HepG2 (cell line): ENCODE measurements around the gene DTYMK. TPM values are rescaled to one million over a fixed set of nuclear protein-coding genes. Genes with fewer than 3 reads are reported as not detected.

Source experiments
- ATF2 ChIP-seq: sonication (generic); formaldehyde crosslinking; IDR thresholded peaks from 2 replicates; pipeline ENCODE4 v1.4.0; 2020; ENCODE audit warnings: missing genetic modification reagents
- CBX2 ChIP-seq, 2 experiments: fragments of 200-600 bp in 1 of 2; sonication (generic); formaldehyde crosslinking in 1 of 2; IDR thresholded peaks; 2 replicates each; pipeline versions ENCODE4 v1.7.0 to v1.8.1; 2018 to 2022; ENCODE audit warnings: low read depth in 2 of 2, low read length in 1 of 2, mild to moderate bottlenecking in 1 of 2, missing genetic modification reagents in 1 of 2
- CCAR2 ChIP-seq: fragments of 200-400 bp; formaldehyde crosslinking; optimal IDR thresholded peaks from 2 replicates; pipeline ENCODE3; 2018; ENCODE audit warnings: low read depth, mild to moderate bottlenecking, low read length, moderate library complexity
- CHD4 ChIP-seq: fragments of 200-600 bp; sonication (generic); IDR thresholded peaks from 2 replicates; pipeline ENCODE4 v1.7.0; 2017; ENCODE audit warnings: mild to moderate bottlenecking, low read length, borderline replicate concordance
- DNMT1 ChIP-seq: sonication (generic); formaldehyde crosslinking; IDR thresholded peaks from 2 replicates; pipeline ENCODE4 v1.5.1; 2020; ENCODE audit warnings: mild to moderate bottlenecking, missing genetic modification reagents
- FOXA1 ChIP-seq, 2 experiments: fragments of 450-650 bp in 1 of 2; sonication (generic) in 1 of 2; formaldehyde crosslinking in 1 of 2; IDR thresholded peaks; 2 replicates each; pipeline versions ENCODE4 v1.4.0 to v1.6.1; 2016 to 2020; ENCODE audit warnings: missing genetic modification reagents in 1 of 2
- FOXK1 ChIP-seq: sonication (generic); formaldehyde crosslinking; IDR thresholded peaks from 2 replicates; pipeline ENCODE4 v1.4.0; 2020; ENCODE audit warnings: low read depth, missing genetic modification reagents, borderline replicate concordance
- HDAC2 ChIP-seq: sonication (generic); formaldehyde crosslinking; IDR thresholded peaks from 2 replicates; pipeline ENCODE4 v1.4.0; 2020; ENCODE audit warnings: missing genetic modification reagents
- HHEX ChIP-seq: IDR thresholded peaks from 2 replicates; pipeline ENCODE4 v1.6.1; 2016; ENCODE audit warnings: control low read depth
- IKZF1 ChIP-seq: fragments of 450-650 bp; IDR thresholded peaks from 2 replicates; pipeline ENCODE4 v1.7.1; 2016
- NFE2L1 ChIP-seq: sonication (generic); formaldehyde crosslinking; IDR thresholded peaks from 2 replicates; pipeline ENCODE4 v1.4.0; 2020; ENCODE audit warnings: missing genetic modification reagents, mild to moderate bottlenecking, borderline replicate concordance
- PBX3 ChIP-seq: sonication (generic); formaldehyde crosslinking; IDR thresholded peaks from 2 replicates; pipeline ENCODE4 v1.8.1; 2023; ENCODE audit warnings: missing genetic modification reagents, inconsistent platforms, borderline replicate concordance
- SATB2 ChIP-seq: sonication (generic); formaldehyde crosslinking; IDR thresholded peaks from 2 replicates; pipeline ENCODE4 v1.5.0; 2020; ENCODE audit warnings: missing genetic modification reagents
- SNRNP70 ChIP-seq: fragments of 200-400 bp; formaldehyde crosslinking; IDR thresholded peaks from 2 replicates; pipeline ENCODE4 v1.6.1; 2017; ENCODE audit warnings: mild to moderate bottlenecking, low read depth, low read length, moderate library complexity
- SP5 ChIP-seq: IDR thresholded peaks from 2 replicates; pipeline ENCODE4 v1.6.1; 2016; ENCODE audit warnings: low read depth, borderline replicate concordance
- TFE3 ChIP-seq: IDR thresholded peaks from 2 replicates; pipeline ENCODE4 v1.6.1; 2016
- ZNF12 ChIP-seq: sonication (generic); formaldehyde crosslinking; IDR thresholded peaks from 2 replicates; pipeline ENCODE4 v1.5.0; 2020; ENCODE audit warnings: missing genetic modification reagents
- ZNF224 ChIP-seq: sonication (generic); formaldehyde crosslinking; IDR thresholded peaks from 2 replicates; pipeline ENCODE4 v1.5.0; 2020; ENCODE audit warnings: mild to moderate bottlenecking, missing genetic modification reagents
- ZNF30 ChIP-seq: sonication (generic); formaldehyde crosslinking; IDR thresholded peaks from 2 replicates; pipeline ENCODE4 v1.5.0; 2020; ENCODE audit warnings: mild to moderate bottlenecking, missing genetic modification reagents
- ZNF350 ChIP-seq: sonication (generic); formaldehyde crosslinking; IDR thresholded peaks from 2 replicates; pipeline ENCODE4 v1.4.0; 2020; ENCODE audit warnings: mild to moderate bottlenecking, low read depth, missing genetic modification reagents, borderline replicate concordance
- ZNF451 ChIP-seq: sonication (generic); formaldehyde crosslinking; IDR thresholded peaks from 2 replicates; pipeline ENCODE4 v1.5.0; 2020; ENCODE audit warnings: mild to moderate bottlenecking, missing genetic modification reagents
- ZNF598 ChIP-seq: sonication (generic); formaldehyde crosslinking; IDR thresholded peaks from 2 replicates; pipeline ENCODE4 v1.5.1; 2020; ENCODE audit warnings: mild to moderate bottlenecking, missing genetic modification reagents, borderline replicate concordance
- ZNF691 ChIP-seq: sonication (generic); formaldehyde crosslinking; IDR thresholded peaks from 2 replicates; pipeline ENCODE4 v1.4.0; 2020; ENCODE audit warnings: missing genetic modification reagents, low read depth, mild to moderate bottlenecking, borderline replicate concordance
- ZNF724P ChIP-seq: sonication (generic); formaldehyde crosslinking; IDR thresholded peaks from 2 replicates; pipeline ENCODE4 v1.8.0; 2022; ENCODE audit warnings: missing genetic modification reagents, borderline replicate concordance
- polyA plus RNA-seq, 8 experiments: library from polyadenylated mRNA; depleted of rRNA in 3 of 8; stranded (reverse) in 7 of 8; unstranded in 1 of 8; fragments of >200 nt; fragmentation: Illumina TruSeq in 4 of 8; extraction: Trizol in 4 of 8; gene quantifications; 2 replicates each; pipeline versions ENCODE4 v1.2.1 to v1.2.3, GENCODE V29; 2011 to 2016; ENCODE audit warnings: low read depth in 4 of 8, missing spikeins in 1 of 8, mixed read lengths in 1 of 8; ENCODE audit not compliant: insufficient read depth in 1 of 8
- total RNA-seq, 5 experiments: library from RNA; depleted of rRNA; stranded (reverse); fragments of >200 nt; fragmentation: Illumina TruSeq; extraction: Trizol; gene quantifications; 2 replicates each; pipeline ENCODE4 v1.2.3, GENCODE V29; 2016; ENCODE audit warnings: low read depth in 1 of 5

Gene DTYMK
- total and polyA plus RNA-seq, 2 of the 13 experiments (the other 11 are each of a cell fraction or from before 2014, with no cell fraction given): 57.5 to 134 TPM

DNA sequence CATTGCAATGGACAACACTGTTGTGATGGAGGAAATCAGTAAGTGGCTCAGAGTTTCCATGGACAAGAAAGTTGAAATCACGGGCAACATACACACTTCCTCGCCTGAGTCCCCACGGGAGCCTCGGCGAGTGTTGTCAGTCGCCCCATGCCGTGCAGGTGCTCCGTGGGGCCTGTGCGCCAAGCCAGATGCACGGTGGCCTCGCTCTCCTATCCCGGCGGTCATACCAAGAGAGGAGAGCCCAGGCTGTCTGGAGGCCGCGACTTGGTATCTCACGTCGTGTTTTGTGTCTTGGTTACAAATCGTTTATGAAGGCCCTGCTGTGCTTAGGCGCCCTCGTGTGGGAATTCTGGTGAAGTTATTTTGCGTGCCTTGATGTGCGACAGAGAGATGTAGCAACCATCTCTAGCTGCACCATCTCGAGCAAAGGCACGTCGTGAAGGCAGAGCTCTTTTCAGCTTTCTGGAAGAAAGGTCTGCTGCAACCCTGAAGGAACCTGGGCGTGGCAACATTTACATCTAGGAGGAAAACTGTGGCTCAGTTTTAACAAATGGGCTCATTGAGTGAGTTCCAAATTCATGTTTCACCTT lies 27.4 kb downstream of the DTYMK start (continued):
- TF ChIP-seq CCAR2: no peak
- TF ChIP-seq SNRNP70: no peak
- TF ChIP-seq TFE3 (CRISPR knock-in tag): no peak
- 0 out of 2 replicates have a peak, but pooled peaks have one; percentile 51 for TF ChIP-seq ZNF724P (CRISPR knock-in tag)
- TF ChIP-seq ZNF350: no peak; the same call in 1 of the 2 replicates
- TF ChIP-seq HHEX (CRISPR knock-in tag): no peak
- no peak for TF ChIP-seq ZNF30
- peak; percentile 69; the same call in 1 of the 2 replicates for TF ChIP-seq DNMT1
- TF ChIP-seq CBX2 (IDR thresholded peaks at IDR 0.05; ENCODE audit: low read depth, low read length): no peak
- TF ChIP-seq CBX2 (CRISPR knock-in tag; IDR thresholded peaks at IDR 0.05; ENCODE audit: low read depth): no peak
- TF ChIP-seq SATB2: no peak
- no peak for TF ChIP-seq PBX3
- no peak for TF ChIP-seq ZNF12 (CRISPR knock-in tag)
- no peak for TF ChIP-seq CHD4
- no peak for TF ChIP-seq NFE2L1 (CRISPR knock-in tag)
- peak; percentile 25; the same call in 1 of the 2 replicates for TF ChIP-seq ATF2
- peak; percentile 79; the same call in 1 of the 2 replicates for TF ChIP-seq ZNF691 (CRISPR knock-in tag)
- peak; percentile 82; the same call in 1 of the 2 replicates for TF ChIP-seq ZNF598
- TF ChIP-seq IKZF1: no peak
- TF ChIP-seq ZNF451 (CRISPR knock-in tag): no peak
- TF ChIP-seq FOXK1 (CRISPR knock-in tag): no peak
- TF ChIP-seq HDAC2 (CRISPR knock-in tag): 0 out of 2 replicates have a peak, but pooled peaks have one; percentile 37
- no peak for TF ChIP-seq ZNF224 (CRISPR knock-in tag)
- TF ChIP-seq SP5 (CRISPR knock-in tag): 0 out of 2 replicates have a peak, but pooled peaks have one; percentile 21
- TF ChIP-seq FOXA1 (IDR thresholded peaks at IDR 0.05): no peak
- no peak for TF ChIP-seq FOXA1 (CRISPR knock-in tag; IDR thresholded peaks at IDR 0.05)
